D341Med (cell line): ENCODE results near the gene SDK1.
"Not testable (repeated sequence)": the region's sequence is repeated elsewhere in the genome, so short reads cannot be mapped to it uniquely, and the experiment has no call there.

Source experiments
- DNase-seq: peaks from one replicate; pipeline ENCODE4 v3.0.0; 2012; ENCODE audit warnings: low spot score

The SDK1 gene

GRCh38 chr7:3673524-3673923 is 372.5 kb downstream of the SDK1 start:
- DNase-seq: no peak

- no peak for DNase-seq
Observed at GRCh38 chr7:3678314-3678810, 377.3 kb downstream of the SDK1 start.

- DNase-seq: no peak
Observed at GRCh38 chr7:3682028-3682710, 381.1 kb downstream of the SDK1 start.

- DNase-seq: no peak
Observed at GRCh38 chr7:3683546-3684539, 382.8 kb downstream of the SDK1 start.

GRCh38 chr7:3688071-3688470 is 387.0 kb downstream of the SDK1 start:
- no peak for DNase-seq

- DNase-seq: no peak
Observed at GRCh38 chr7:3688842-3689241, 387.8 kb downstream of the SDK1 start.

- DNase-seq: no peak
Observed at GRCh38 chr7:3691478-3692158, 390.6 kb downstream of the SDK1 start.

GRCh38 chr7:3695602-3696001 is 394.6 kb downstream of the SDK1 start:
- DNase-seq: no peak

GRCh38 chr7:3696113-3696512 is 395.1 kb downstream of the SDK1 start:
- DNase-seq: no peak

- no peak for DNase-seq
Observed at GRCh38 chr7:3697472-3697871, 396.4 kb downstream of the SDK1 start.

GRCh38 chr7:3705258-3705657 is 404.2 kb downstream of the SDK1 start:
- no peak for DNase-seq

GRCh38 chr7:3706091-3706490 is 405.0 kb downstream of the SDK1 start:
- not testable (repeated sequence) for DNase-seq

- DNase-seq: no peak
Observed at GRCh38 chr7:3710122-3710521, 409.1 kb downstream of the SDK1 start.

GRCh38 chr7:3710531-3710930 is 409.5 kb downstream of the SDK1 start:
- no peak for DNase-seq

GRCh38 chr7:3712841-3713240 is 411.8 kb downstream of the SDK1 start:
- no peak for DNase-seq

- no peak for DNase-seq
Observed at GRCh38 chr7:3721422-3721821, 420.4 kb downstream of the SDK1 start.

GRCh38 chr7:3722396-3722922 is 421.4 kb downstream of the SDK1 start:
- no peak for DNase-seq

- no peak for DNase-seq
Observed at GRCh38 chr7:3725155-3726059, 424.4 kb downstream of the SDK1 start.

- DNase-seq: no peak
Observed at GRCh38 chr7:3730276-3730675, 429.2 kb downstream of the SDK1 start.

GRCh38 chr7:3732395-3733005 is 431.4 kb downstream of the SDK1 start:
- no peak for DNase-seq
